Measurements from ENCODE around the gene CEP44.
A peak's percentile ranks its signal among the peaks of the same experiment; 100 is the strongest.
"Not testable (repeated sequence)": the region's sequence is repeated elsewhere in the genome, so short reads cannot be mapped to it uniquely, and the experiment has no call there.

Gene CEP44

DNA sequence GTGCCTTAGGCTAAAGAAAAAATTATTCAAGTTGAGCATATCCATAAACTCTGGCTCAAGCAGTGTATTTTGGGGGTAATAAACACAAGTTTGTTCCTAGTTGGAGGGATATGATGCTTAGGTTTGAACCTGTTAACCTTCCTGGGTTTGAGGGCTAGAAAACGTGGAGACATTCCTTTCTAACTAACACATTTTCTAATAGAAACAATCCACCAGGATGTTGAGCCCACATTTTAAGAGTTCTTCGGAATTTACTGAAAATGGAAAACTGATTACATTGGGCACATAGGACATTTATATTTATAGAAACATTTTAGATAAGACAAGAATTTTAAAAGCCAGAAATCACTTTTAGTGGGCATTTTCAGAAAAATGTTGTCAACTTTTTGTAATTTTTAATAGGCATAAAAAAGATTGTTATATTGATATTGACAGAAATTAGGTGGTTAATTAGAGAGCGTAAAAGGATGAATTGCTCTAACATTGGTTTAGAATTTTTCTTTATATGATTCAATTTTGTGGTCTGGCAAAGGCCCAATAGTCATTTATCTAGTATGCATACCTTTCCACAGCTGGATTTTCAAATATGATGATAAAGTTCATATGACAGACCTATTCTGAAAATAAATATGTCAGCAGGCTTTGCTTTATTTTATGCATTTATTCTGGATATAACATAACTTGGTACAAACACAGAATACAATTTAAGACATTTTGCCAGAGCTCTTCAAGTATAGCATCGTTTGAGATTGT lies 49.2 kb downstream of the CEP44 start:
- DNase-seq: peak; percentile 23

DNA sequence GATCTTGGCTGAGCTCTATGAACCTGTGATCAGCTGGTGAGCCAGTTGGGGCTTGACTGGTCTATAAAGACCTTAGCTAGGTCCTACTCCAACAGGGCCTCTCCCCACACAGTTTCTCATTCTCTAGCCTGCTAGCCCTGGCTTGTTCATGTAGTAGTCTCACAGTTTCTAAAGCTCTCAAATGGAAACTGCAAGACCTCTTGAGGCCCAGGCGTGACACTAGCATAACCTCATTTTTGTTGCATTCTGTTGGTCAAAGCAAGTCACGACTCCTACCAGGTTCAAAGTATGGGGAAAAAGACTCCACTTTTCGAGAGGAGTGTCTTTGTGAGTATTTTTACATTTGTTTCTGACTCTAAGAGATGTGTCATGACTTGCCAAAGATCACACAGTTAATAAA lies 50.9 kb downstream of the CEP44 start:
- no peak for DNase-seq

DNA sequence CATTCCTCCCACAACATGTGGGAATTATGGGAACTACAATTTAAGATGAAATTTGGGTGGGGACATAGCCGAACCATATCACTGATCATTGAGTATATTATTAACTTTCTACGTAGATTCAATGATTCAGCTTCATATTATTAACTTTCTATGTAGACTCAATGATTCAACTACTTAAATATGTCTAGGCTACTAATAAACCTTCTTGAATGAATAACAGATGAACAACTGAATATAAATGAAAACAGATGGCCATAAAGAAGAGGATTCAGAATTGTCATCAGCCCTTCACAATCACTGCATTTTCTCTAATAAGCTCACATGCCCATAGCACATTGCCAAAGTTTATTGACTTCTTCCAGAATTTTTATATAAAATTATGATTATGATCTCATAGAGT lies 57.0 kb downstream of the CEP44 start:
- DNase-seq: peak; percentile 28

DNA sequence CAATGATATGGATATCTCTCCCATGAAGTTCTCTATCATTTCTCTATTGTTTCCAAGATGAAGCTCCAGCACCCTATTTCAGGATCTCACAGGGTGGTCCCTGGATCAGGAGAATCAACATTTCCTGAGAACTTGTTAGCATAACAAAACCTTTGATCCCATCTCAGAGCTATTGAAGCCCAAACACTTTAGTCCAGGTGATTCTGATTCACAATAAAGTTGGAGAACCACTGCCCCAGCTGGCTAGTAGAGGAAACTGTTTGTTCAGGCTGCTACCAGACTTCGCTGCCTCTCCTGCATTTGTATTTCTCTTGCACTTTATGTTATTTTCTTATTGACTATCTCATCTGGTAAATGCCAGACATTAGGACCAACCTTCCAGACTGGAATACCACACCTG lies 65.4 kb downstream of the CEP44 start:
- no peak for DNase-seq

DNA sequence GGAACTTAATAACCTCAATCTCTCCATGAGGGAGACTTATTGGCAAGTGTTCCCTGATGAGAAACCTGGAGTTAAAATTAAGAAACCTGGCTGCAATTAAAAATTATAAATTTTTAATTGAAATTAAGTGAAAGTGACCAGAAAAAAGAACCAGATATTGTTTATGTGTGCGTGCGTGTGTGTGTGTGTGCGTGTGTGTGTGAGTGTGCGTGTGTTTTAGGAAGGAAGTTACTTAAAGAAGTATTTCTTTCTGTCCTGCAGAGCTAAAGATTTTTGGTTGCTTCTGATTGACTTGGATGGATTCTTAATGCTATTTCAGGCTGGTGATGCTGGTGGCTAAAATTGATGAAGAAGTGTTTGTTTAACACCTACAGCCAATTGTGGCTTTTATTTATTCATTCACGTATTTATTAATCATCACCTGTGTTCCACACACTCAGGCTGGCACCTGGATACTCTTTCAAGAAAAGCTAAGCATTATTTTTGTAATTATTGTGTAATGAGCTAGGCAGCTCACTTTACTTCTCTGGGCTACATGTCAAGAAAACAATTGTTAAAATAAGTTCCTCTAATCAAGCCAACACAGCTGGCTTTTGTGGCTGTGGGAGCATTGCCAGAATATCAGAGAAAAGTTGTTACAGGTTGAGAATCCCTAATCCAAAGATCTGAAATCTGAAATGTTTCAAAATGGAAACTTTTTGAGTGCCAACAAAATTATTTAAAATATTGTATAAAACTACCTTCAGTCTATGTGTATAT lies 68.5 kb downstream of the CEP44 start:
- DNase-seq: no peak

DNA sequence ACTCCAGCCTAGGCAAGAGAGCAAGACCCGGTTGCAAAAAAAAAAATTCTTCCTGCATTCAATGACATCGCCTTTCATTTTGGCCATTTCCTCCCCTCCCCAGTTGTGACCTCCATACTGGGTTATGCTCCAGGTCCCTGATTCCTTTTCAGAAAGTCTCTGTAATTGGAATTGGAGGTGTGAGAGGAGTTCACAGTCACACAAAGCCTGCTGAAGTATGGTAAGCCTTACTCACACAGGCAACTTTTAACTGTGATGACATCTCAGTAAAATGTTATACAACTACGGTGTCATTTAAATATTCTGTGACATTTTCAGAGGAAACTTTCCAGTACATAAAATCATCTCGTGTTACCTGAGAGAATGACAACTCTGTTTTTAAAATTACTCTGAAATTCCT lies 73.6 kb downstream of the CEP44 start:
- no peak for DNase-seq

DNA sequence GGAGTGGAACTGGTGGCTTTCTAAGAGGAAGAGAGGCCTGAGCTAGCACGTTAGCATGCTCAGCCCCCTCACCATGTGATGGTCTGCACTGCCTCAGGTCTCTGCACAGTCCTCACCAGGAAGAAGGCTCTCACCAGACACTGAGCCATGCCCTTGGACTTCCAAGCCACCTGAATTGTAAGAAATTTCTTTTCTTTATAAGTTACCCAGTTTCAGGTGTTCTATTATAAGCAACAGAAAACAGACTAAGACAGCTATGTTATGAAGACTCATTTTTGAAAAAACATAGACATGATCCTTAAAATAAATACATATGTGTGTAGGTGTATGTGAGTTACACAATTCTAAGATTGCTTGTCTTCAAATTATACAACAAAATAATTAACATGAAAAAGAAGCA lies 74.7 kb downstream of the CEP44 start:
- no peak for DNase-seq

DNA sequence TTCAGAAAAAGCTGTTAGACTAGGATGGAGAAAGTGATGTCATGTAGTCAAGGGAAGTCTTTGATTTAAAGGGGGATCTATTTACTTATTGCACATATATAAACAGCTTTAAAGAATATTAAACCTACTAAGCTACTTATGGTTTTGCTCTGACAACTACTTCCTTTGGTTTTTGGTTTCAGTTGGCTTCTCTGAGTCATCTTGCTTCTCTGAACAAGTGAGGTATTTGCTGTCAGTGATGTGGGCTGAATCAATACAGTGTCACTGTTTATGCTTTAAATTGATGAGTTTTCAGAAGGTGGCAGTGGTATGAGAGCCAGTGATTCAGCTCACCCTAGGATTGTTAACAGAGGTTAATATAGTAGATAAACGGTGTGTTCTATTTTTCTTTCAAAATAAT lies 75.1 kb downstream of the CEP44 start:
- DNase-seq: peak; percentile 77

DNA sequence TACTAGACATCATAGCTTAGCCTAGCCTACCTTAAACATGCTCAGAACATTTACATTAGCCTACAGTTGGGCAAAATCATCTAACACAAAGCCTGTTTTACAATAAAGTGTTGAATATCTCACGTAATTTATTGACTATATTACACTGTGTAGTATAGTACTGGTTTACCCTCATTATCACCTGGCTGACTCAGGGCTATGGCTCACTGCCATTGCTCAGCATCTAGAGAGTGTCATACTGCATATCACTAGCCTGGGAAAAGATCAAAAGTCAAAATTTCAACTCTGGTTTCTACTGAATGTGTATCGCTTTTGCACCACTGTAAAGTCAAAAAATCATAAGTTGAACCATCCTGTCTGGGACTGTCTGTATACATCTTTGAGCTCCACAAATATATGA lies 78.6 kb downstream of the CEP44 start:
- DNase-seq: no peak

DNA sequence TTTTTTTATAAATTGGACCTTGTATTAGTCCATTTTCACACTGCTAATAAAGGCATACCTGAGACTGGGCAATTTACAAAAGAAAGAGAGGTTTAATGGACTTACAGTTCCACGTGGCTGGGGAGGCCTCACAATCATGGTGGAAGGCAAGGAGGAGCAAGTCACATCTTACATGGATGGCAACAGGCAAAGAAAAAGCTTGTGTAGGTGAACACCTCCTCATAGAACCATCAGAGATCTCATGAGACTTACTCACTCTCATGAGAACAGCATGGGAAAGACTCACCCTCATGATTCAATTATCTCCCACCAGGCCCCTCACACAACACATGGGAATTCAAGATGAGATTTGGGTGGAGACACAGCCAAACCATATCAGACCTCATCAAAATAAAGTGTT lies 80.1 kb downstream of the CEP44 start:
- not testable (repeated sequence) for DNase-seq

DNA sequence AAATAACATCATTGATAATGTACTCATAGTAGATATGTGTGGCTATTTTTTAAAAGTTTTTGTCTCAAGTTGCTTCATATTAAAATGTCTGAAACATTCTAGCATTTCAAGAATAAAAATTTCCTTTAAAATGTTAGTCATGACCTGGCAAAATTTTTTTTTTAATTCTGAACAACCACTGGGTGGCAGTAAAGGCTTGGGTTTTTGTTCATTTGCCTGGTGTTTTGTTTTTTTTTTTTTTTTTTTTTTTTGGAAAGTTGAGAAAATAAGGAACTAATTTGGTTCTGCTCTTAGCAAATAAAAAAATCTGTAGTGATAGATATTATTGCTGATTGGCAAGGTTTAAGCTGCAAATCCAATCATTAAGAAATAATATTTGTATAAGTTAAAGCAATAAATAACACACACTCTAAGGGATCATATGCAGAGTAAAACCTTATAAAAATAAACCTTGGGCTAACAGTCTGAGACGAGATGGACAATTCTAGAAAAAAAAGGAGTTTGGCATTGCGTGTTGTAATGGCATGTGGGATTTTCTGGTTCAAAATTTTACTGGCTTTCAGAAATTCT lies 81.4 kb downstream of the CEP44 start:
- DNase-seq: peak; percentile 9

DNA sequence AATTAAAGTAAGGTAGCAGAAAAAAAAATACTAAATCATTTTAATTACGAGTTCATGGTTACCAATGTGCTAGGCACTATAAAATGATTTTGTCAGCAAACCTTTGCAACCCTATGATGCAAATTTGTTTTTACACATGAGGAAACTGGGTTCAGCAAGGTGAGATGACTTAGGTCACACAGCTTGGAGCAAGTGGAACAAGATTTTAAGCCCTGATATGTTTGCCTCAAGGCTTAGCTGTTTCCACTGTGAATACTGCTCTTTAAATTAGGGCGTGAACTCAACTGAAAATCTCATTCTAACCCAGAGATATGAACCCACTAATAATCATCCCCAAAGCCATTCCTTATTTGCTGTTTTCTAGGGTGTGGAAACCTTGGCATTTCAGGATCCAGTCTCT lies 86.3 kb downstream of the CEP44 start:
- no peak for DNase-seq

DNA sequence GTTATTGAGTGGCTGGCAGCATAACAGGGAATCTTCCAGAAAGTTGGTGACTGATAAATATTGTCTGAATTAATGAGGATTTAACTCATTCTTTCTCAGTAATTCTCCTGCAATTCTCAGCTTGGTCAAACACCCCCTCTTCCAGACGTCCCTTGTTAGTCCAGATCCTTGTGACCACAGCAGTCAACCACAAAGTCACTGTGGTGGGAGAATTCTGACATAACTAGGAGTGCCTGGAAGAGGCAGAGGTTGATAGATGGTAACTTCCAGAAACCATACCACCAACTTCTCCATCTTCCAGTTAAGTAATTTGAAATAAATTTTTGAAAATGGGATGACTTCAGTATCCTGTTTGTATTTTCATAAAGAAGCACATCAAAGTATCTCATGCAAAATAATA lies 90.1 kb downstream of the CEP44 start:
- DNase-seq: no peak

DNA sequence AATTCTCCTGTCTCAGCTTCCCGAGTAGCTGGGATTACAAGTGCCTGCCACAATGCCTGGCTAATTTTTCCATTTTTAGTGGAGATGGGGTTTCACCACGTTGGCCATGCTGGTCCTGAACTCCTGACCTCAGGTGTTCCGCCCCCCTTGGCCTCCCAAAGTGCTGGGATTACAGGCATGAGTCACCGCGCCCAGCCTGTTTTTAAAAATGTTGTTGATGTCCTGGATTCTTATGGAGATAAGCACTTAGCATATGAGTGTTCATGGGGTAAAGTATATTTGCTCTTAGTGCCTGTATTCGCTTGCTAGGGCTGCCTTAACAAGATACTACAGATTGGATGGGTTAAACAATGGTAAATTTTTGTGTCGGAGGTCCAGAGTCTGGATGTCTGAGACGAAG lies 91.7 kb downstream of the CEP44 start:
- no peak for DNase-seq

DNA sequence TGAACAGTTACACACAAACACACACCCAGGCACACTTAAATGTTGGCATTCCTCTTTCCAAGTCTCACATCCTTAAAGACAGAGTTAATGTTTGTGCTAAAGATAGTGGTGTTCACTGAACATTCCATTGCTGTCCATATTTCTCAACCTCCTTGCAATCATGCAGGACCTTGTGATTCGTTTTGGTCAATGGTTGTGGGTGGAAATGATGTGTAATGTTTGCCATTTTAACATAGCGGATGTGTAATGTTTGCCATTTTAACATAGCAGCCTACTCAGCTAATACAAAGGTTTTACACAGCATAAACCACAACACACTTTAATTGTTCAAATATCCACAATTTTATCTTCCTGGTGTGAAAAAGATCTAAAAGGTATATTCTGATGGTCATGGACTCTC lies 93.9 kb downstream of the CEP44 start:
- DNase-seq: peak; percentile 1

DNA sequence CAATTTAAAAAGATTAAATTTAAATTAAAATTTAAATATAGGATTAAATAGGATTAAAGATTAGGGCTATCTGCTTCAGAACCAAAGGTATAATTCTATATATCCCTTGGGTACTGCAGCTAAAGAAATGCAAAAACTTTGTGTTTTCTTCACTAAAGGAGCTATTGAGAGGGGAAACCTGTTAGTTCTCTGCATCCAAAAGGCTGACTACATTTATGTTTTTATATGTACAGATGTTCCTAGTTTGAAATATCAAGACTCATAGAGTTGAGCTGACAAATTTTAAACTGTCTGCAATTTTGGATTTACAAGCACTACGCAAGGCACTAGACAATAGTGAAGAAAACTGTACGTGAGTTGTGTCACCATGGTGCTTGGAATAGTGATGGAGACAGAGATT lies 95.2 kb downstream of the CEP44 start:
- no peak for DNase-seq

DNA sequence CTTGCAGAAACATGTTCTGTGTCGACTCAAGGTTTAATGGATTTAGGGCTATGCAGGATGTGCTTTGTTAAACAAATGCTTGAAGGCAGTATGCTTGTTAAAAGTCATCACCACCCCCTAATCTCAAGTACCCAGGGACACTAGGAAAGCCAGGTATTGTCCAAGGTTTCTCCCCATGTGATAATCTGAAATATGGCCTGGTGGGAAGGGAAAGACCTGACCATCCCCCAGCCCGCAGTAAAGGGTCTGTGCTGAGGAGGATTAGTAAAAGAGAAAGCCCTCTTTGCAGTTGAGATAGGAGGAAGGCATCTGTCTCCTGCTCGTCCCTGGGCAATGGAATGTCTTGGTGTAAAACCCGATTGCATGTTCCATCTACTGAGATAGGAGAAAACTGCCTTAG lies 96.5 kb downstream of the CEP44 start:
- DNase-seq: not testable (repeated sequence)

DNA sequence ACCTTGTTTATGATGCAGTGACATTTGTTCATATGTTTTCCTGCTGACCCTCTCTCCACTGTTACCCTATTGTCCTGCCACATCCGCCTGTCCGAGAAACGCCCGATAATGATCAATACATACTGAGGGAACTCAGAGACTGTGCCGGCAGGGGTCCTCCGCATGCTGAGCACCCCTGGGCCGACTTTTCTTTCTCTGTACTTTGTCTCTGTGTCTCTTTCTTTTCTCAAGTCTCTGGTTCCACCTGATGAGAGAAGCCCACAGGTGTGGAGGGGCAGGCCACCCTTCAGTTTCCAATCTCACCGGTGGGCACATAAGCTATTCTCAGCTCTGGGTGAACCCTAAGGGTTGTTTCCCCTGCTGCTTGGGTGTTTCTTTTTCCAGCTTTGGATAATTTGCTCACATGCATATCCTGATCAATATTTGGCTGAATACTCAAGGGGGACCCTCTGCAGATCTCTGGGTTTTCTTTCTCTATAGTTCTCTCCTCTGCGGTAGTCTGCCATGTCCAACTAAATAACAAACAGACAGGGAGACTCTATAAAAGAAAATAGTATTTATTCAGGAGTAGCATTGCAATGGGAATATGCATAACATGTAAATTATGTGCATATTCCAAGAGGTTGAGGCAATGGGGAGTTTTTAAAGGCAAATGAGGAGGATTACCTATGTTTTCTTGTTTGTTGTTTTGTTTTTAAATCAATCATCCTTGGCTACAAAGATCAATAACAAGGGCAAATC lies 97.2 kb downstream of the CEP44 start:
- DNase-seq: no peak

DNA sequence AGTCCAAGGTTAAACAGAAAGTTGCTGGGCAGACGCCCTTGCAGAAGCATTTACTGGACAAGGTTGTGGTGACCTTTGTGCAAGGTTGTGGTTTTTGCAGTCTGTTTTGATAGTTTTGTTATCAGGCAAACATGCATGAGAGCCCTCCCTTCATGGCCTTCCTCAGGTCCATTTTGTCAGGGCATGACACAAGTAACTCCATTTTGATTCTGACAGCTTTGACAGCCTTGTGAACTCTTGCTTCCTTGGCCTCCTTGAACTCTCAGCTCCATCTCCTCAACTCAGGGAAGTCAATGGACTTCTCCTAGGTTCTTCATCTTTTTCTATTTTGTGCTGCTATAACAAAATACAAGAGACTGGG lies 97.7 kb downstream of the CEP44 start:
- no peak for DNase-seq

Data from HCEC 1CT (cell line).